IMR-90 (cell line): ENCODE data around the gene CLASP1. TPM values are rescaled to one million over a fixed set of nuclear protein-coding genes. Genes with fewer than 3 reads are reported as not detected.
A peak's percentile ranks its signal among the peaks of the same experiment; 100 is the strongest.

Experiments
- ATAC-seq: fragments of 200-7000 bp; cut with Tn5 transposase; 2 replicates; pipeline ENCODE4 v1.9.1; 2020; ENCODE audit warnings: low read depth, mild to moderate bottlenecking, moderate library complexity
- BruUV-seq: library from RNA; stranded (reverse); fragments of 400-500 nt; replicated peaks from 2 replicates; lab custom pipeline; 2021; lab: Mats Ljungman, UMichigan
- CTCF ChIA-PET: fragments of 300-600 bp; formaldehyde crosslinking; extraction: SDS; loops from one replicate; lab custom pipeline; 2021; ENCODE audit warnings: antibody characterized with exemption; lab: Yijun Ruan, JAX
- POLR2A ChIA-PET: fragments of 300-600 bp; sonication (Branson Sonifier 250); formaldehyde crosslinking; loops from one replicate; lab custom pipeline; 2022; ENCODE audit warnings: antibody characterized with exemption; ENCODE audit not compliant: unreplicated experiment; lab: Charles Lee
- DNase-seq: peaks from one replicate; pipeline ENCODE4 v3.0.0; 2013
- H2AFZ ChIP-seq: replicated peaks from 2 replicates; pipeline ENCODE3; 2013; ENCODE audit warnings: low read length, mild to moderate bottlenecking; ENCODE audit not compliant: poor library complexity
- H2AK5ac ChIP-seq: 2 replicates; pipeline ENCODE4 v1.6.1; 2013; ENCODE audit warnings: low read depth, low read length, inconsistent platforms
- H2AK9ac ChIP-seq: replicated peaks from 2 replicates; pipeline ENCODE3; 2013; ENCODE audit warnings: mild to moderate bottlenecking, low read depth, low read length, moderate library complexity; ENCODE audit not compliant: poor library complexity
- H2BK120ac ChIP-seq: 2 replicates; pipeline ENCODE4 v1.6.1; 2013; ENCODE audit warnings: low read depth, low read length, inconsistent platforms
- H2BK15ac ChIP-seq: 3 replicates; pipeline ENCODE4 v1.6.1; 2013; ENCODE audit warnings: low read depth, low read length, inconsistent platforms
- H2BK20ac ChIP-seq: 2 replicates; pipeline ENCODE4 v1.6.1; 2013; ENCODE audit warnings: low read depth, mild to moderate bottlenecking, inconsistent platforms, low read length, moderate library complexity
- H2BK5ac ChIP-seq: 2 replicates; pipeline ENCODE4 v1.6.1; 2013; ENCODE audit warnings: mild to moderate bottlenecking, low read depth, low read length, inconsistent platforms; ENCODE audit not compliant: poor library complexity, severe bottlenecking
- H3K14ac ChIP-seq: replicated peaks from 2 replicates; pipeline ENCODE4 v1.6.1; 2013; ENCODE audit warnings: low read depth, low read length, inconsistent platforms
- H3K18ac ChIP-seq: 2 replicates; pipeline ENCODE4 v1.6.1; 2013; ENCODE audit warnings: low read depth, low read length, control low read depth
- H3K23ac ChIP-seq: 2 replicates; pipeline ENCODE4 v1.6.1; 2013; ENCODE audit warnings: low read depth, low read length, inconsistent platforms
- H3K27ac ChIP-seq: 2 replicates; pipeline ENCODE4 v1.5.1; 2013; ENCODE audit warnings: mild to moderate bottlenecking, control low read depth, low read length; ENCODE audit not compliant: insufficient read depth
- H3K27me3 ChIP-seq: 2 replicates; pipeline ENCODE4 v1.6.1; 2013; ENCODE audit warnings: low read length; ENCODE audit not compliant: control insufficient read depth, insufficient read depth
- H3K36me3 ChIP-seq: 2 replicates; pipeline ENCODE4 v1.6.1; 2013; ENCODE audit warnings: low read length, mixed read lengths; ENCODE audit not compliant: control insufficient read depth, insufficient read depth
- H3K4ac ChIP-seq: 2 replicates; pipeline ENCODE4 v1.6.1; 2013; ENCODE audit warnings: low read depth, low read length, inconsistent platforms
- H3K4me1 ChIP-seq: 2 replicates; pipeline ENCODE4 v1.6.1; 2013; ENCODE audit warnings: low read length, mixed read lengths; ENCODE audit not compliant: control insufficient read depth, insufficient read depth
- H3K4me2 ChIP-seq: 2 replicates; pipeline ENCODE4 v1.6.1; 2013; ENCODE audit warnings: low read depth, mild to moderate bottlenecking, control low read depth, low read length, moderate library complexity
- H3K4me3 ChIP-seq: 2 replicates; pipeline ENCODE4 v1.5.1; 2013; ENCODE audit warnings: low read depth, mild to moderate bottlenecking, control low read depth, low read length, moderate library complexity; ENCODE audit not compliant: insufficient read depth
- H3K56ac ChIP-seq: 2 replicates; pipeline ENCODE4 v1.6.1; 2013; ENCODE audit warnings: low read length, inconsistent platforms; ENCODE audit not compliant: insufficient read depth; ENCODE audit errors: extremely low read depth
- H3K79me1 ChIP-seq, 2 experiments: 2 replicates each; pipeline ENCODE4 v1.6.1; 2013; ENCODE audit warnings: low read length in 2 of 2, inconsistent platforms in 1 of 2, low read depth in 1 of 2
- H3K9ac ChIP-seq: 2 replicates; pipeline ENCODE4 v1.6.1; 2013; ENCODE audit warnings: low read depth, low read length, control low read depth
- H3K9me1 ChIP-seq: 2 replicates; pipeline ENCODE4 v1.6.1; 2013; ENCODE audit warnings: low read length, inconsistent platforms; ENCODE audit not compliant: insufficient read depth
- H3K9me3 ChIP-seq: 2 replicates; pipeline ENCODE4 v1.6.1; 2013; ENCODE audit warnings: low read length; ENCODE audit not compliant: control insufficient read depth, insufficient read depth
- H4K20me1 ChIP-seq: 2 replicates; pipeline ENCODE4 v1.6.1; 2013; ENCODE audit warnings: low read length, inconsistent platforms; ENCODE audit not compliant: insufficient read depth
- H4K5ac ChIP-seq: 2 replicates; pipeline ENCODE4 v1.6.1; 2013; ENCODE audit warnings: mild to moderate bottlenecking, low read depth, low read length, control low read depth
- H4K8ac ChIP-seq, 2 experiments: 2 replicates each; pipeline ENCODE4 v1.6.1; 2013; ENCODE audit warnings: low read depth in 2 of 2, low read length in 2 of 2, control low read depth in 1 of 2, inconsistent platforms in 1 of 2
- H4K91ac ChIP-seq: 2 replicates; pipeline ENCODE4 v1.6.1; 2013; ENCODE audit warnings: low read depth, low read length, inconsistent platforms; ENCODE audit not compliant: insufficient read depth
- CEBPB ChIP-seq: IDR thresholded peaks from 2 replicates; pipeline ENCODE4 v1.6.1; 2012; ENCODE audit warnings: low read depth, low read length, improper control_type of control experiment
- CHD1 ChIP-seq: IDR thresholded peaks from 2 replicates; pipeline ENCODE4 v1.6.1; 2012; ENCODE audit warnings: low read depth, low read length, improper control_type of control experiment
- RAD21 ChIP-seq: IDR thresholded peaks from 2 replicates; pipeline ENCODE4 v1.6.1; 2012; ENCODE audit warnings: low read length, improper control_type of control experiment
- SMC3 ChIP-seq: fragments of 150-350 bp; IDR thresholded peaks from 2 replicates; pipeline ENCODE4 v1.6.1; 2016; ENCODE audit warnings: low read depth, mild to moderate bottlenecking, antibody characterized with exemption, low read length, moderate library complexity
- WGBS, 2 experiments: methylation state at CpG; one replicate each; pipeline versions ENCODE4 v1.1.5 to v1.1.7; 2013; ENCODE audit warnings: missing lambda C conversion rate in 2 of 2; ENCODE audit not compliant: insufficient read length in 1 of 2; ENCODE audit errors: extremely low coverage in 2 of 2; 5-methylcytosine and 5-hydroxymethylcytosine counted together
- dilution Hi-C: fragments of 300-500 bp; cut with HindIII; formaldehyde crosslinking; loops from one replicate; pipeline ENCODE4 v1.14.3; 2018; ENCODE audit warnings: low sequenced_read_pairs; ENCODE audit not compliant: unreplicated experiment
- in situ Hi-C: fragments of 300-500 bp; cut with MboI; formaldehyde crosslinking; loops from 3 replicates; pipeline ENCODE4 v1.14.3; 2019; ENCODE audit warnings: low sequenced_read_pairs, inconsistent platforms, mixed read lengths
- intact Hi-C: fragments of 100-400 bp; cut with micrococcal nuclease; formaldehyde crosslinking; loops from 2 replicates; pipeline ENCODE4 v1.10.0; 2022
- polyA plus RNA-seq, 3 experiments: library from polyadenylated mRNA; depleted of rRNA; stranded (reverse); fragments of >200 nt; gene quantifications; 2 replicates each; pipeline ENCODE4 v1.2.3, GENCODE V29; 2012; ENCODE audit warnings: low replicate concordance in 1 of 3
- total RNA-seq: library from RNA; depleted of rRNA; stranded (reverse); fragments of >200 nt; gene quantifications from 2 replicates; pipeline ENCODE4 v1.2.3, GENCODE V29; 2012

CLASP1 gene
- total and polyA plus RNA-seq, 2 of the 4 experiments (the other 2 are of a cell fraction): 12.3 to 33.7 TPM

DNA sequence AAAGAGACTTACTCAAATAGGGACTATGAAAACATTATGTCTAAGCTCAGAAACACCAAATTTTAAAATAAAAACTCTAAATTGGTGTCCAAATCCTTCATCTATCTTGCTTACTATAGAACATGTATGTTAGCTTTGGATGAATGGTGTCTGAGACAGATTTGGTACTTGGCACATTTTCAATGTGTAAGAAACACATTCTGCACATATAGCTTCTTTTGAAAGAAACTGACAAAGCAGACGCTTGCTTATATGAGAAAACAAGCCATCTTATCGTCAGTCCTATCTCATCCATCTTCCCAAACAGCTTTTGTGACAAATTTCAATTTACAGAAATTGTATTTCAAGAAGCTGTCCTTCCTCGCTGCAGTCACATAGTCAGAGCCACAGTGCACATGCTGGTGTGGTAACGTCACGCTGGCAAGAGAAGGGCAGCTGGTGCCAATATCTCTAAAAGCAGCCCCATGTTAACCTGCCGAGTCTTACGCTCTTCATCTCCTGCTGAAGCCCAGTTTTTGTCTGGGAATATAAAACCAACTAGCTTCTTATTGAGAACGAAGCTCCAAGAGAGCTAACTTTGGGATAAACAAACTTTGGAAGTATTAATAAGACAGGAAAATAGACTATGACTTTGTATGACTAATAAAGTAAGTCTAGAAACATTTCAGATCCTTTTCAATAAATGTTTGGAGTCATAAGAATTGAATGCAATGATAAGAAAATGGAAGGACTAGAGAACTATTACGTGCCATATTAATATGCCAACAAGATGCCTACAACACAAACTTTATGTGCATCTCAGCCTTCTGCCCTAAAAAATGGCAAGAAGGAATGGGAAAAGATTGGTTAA, 289.3 kb downstream of the CLASP1 start:
- intact Hi-C loops (no loop called here), dilution Hi-C loops (no loop called here), in situ Hi-C loops (loop anchor here (10.0 to 25.0 kb wide), 2 partner anchors 265 to 673 kb away; no protein-coding TSS in a partner anchor)
- ChIA-PET POLR2A (no interaction called here), CTCF (interaction anchor here (0.6 to 1.8 kb wide), 4 partner anchors 42 to 670 kb away, joined by 3 to 7 read pairs (median 4); no protein-coding TSS in a partner anchor)
- no peak for TF ChIP-seq RAD21
- TF ChIP-seq SMC3: no peak
- no peak for TF ChIP-seq CHD1
- no peak for TF ChIP-seq CEBPB
- Histone ChIP-seq H2BK20ac (peak overlapping the region; percentile 92), H3K27me3 (no peaks in the 10 kb centered on the region), H4K20me1 (peaks cover 11% of the 10 kb centered on the region; the same call in 1 of the 2 replicates), H3K4ac (peak overlapping the region; percentile 86), H2AK5ac (peak overlapping the region; percentile 97; the same call in 1 of the 2 replicates), H4K8ac (peak overlapping the region in 1 of 2 experiments; percentile 78; a peak in 2 of 4 replicates), H2BK5ac (peak overlapping the region; percentile 59), H3K4me1 (peaks cover 22% of the 10 kb centered on the region), H3K79me1 (peaks cover 0 to 57% of the 10 kb centered on the region in 2 experiments; a peak in 3 of 4 replicates), H3K56ac (no peak overlapping the region), H3K9me3 (no peaks in the 10 kb centered on the region), H3K27ac (no peak overlapping the region), H4K5ac (no peak overlapping the region; the same call in 1 of the 2 replicates), H3K14ac (peak overlapping the region; percentile 79), H3K9ac (no peak overlapping the region), H3K4me2 (peak overlapping the region; percentile 26; the same call in 1 of the 2 replicates), H4K91ac (peak overlapping the region; percentile 37; the same call in 1 of the 2 replicates), H3K9me1 (peaks cover 37% of the 10 kb centered on the region), H2BK15ac (no peak overlapping the region), H2AFZ (no peak overlapping the region), H2BK120ac (peak overlapping the region; percentile 86), H3K4me3 (no peak overlapping the region), H3K36me3 (peaks cover 38% of the 10 kb centered on the region), H3K23ac (peak overlapping the region; percentile 73; the same call in 1 of the 2 replicates), H3K18ac (no peak overlapping the region; the same call in 1 of the 2 replicates), H2AK9ac (no peak overlapping the region)
- no TSS peak for BruUV-seq
- WGBS, 2 experiments: 70% methylated on average over 2 of the region's 9 CpGs; no CpG with 5 or more reads in 1 of the 2 experiments
- DNase-seq: peak; percentile 70
- peak; percentile 16 for ATAC-seq
